Stimulated activated CD4-positive, alpha-beta T cell treated with anti-CD3 and anti-CD28 coated beads, Interleukin-1b, Interleukin-23, amount 100 ng/mL, for 1 hour (primary cell): ENCODE data around the gene VPS33A.
A peak's percentile ranks its signal among the peaks of the same experiment; 100 is the strongest.
"Not testable (repeated sequence)": the region's sequence is repeated elsewhere in the genome, so short reads cannot be mapped to it uniquely, and the experiment has no call there.

Source experiments
- DNase-seq, 2 donors: peaks; one replicate each; pipeline ENCODE4 v3.0.0-alpha.2; 2020; ENCODE audit warnings: low read depth in 2 of 2

The VPS33A gene

DNA sequence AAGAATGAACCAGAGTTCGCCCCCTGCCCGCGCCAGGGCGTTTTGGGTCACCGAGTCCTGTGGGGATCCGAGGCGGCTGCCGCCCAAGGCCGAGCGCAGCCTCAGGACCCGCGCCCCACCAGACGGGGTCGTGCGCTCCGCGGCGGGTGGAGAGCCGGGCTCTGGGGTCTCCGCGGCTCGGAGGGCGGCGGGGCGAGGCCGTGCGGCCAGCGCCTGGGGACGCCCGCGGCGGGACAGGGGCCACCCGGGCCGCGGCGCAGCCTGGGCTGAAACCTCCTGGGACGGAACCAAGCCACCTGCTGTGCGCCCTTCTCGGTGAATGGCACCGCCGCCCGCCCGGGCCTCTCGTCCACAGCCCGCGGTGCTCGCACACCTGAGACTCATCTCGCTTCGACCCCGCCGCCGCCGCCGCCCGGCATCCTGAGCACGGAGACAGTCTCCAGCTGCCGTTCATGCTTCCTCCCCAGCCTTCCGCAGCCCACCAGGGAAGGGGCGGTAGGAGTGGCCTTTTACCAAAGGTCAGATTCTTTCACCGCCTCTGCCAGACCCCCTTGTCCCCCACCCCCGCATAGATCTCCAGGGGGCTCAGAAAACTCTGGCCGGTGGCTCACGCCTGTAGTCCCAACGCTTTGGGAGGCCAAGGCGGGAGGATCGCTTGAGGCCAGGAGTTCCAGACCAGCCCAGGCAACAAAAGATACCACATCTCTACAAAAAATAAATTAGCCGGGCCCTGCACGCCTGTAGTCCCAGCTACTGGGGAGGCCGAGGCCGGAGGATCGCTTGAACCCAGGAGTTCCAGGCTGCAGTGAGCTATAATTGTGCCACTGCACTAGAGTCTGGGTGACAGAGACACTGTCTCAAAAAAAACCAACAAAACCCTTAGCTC is 61.9 kb downstream of the VPS33A start:
- DNase-seq, result no peak

DNA sequence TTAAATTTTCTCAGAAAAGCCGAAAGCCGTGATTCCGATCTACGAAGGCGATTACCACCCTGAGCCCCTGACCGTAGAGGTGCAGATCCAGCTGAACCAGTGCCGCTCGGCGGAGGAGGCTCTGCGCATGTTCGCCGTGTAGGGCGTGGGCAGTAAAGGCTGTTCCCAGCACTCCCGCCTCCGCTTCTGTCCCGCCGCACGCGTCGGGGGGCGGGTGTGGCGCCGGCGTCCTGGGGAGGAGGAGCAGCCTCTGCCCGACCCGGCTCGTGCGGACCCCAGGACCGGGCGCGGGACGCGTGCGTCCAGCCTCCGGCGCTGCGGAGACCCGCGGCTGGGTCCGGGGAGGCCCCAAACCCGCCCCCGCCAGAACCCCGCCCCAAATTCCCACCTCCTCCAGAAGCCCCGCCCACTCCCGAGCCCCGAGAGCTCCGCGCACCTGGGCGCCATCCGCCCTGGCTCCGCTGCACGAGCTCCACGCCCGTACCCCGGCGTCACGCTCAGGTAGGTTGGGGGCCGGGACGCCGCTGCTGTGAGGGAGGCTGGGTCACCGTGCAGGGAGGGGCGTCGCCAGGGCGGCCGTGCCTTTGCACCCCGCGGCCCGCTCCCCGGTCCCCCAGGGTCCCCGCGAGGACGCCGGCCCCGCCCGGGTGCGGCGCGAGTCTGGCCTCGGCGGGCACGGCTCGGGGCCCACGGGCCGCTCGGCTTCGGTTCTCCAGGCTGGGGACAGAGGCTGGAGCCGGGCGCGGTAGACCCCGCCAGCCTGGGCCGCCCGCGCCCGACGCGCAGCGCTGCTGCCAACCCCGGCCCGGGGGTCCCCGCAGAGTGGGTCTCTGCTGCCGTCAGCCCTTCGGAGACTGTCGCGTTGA is 62.8 kb downstream of the VPS33A start, which contains the start of gene B3GNT4:
TSS of gene B3GNT4 (plus strand) at position 409 of the 866 bp plus-strand sequence. CDS start 910 bp downstream, outside the sequence.
- peak; percentile 29 to 48 for DNase-seq

DNA sequence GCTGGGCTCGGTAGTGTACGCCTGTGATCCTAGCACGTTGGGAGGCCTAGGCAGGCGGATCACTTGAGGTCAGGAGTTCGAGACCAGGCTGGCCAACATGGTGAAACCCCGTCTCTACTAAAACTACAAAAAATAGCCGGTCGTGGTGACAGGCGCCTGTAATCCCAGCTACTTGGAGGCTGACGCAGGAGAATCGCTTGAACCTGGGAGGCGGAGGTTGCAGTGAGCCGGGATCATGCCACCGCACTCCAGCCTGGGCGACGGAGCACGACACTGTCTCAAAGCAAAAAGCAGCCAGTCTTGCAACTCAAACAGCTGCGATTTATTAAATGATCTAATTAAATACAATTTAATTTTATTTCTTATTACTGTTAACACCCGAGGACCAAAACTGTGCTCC is 63.5 kb downstream of the VPS33A start:
- DNase-seq, result not testable (repeated sequence)

DNA sequence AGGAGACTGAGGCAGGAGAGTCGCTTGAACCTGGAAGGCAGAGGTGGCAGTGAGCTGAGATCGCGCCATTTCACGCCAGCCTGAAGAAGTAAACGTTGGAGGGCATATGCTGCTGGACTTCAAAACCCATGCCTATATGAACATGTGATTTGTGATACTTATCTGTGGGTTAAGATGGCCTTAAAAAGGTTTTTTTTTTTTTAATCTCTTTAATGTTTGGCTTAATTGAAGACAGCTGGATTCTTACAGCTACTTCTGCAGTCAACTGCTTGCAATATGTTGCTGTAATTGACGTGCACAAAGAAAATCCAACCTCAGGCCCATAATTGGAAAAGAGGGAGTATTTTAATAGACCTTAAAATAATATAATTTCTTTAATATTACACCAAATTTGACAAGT is 64.3 kb downstream of the VPS33A start:
- no peak for DNase-seq

DNA sequence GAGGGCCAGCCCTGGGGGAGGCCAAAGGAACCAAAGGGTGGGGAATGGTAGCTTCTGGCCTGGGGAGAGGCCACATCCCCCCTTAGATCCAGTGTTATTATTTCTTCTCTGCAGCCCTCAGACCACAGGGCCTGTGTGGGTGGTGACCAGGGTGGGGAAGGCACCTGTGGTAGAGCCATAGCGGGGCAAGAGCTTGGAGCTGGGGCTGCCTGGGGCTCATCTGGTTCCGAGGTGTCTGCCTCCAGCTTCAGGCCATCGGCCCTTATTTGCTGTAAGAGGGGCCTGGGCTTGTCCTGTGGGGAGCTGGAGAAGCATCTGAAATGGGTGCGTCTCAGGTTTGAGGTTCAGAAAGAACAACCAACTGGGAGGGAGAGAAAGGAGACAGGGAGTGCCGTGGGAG is 64.9 kb downstream of the VPS33A start:
- no peak for DNase-seq

DNA sequence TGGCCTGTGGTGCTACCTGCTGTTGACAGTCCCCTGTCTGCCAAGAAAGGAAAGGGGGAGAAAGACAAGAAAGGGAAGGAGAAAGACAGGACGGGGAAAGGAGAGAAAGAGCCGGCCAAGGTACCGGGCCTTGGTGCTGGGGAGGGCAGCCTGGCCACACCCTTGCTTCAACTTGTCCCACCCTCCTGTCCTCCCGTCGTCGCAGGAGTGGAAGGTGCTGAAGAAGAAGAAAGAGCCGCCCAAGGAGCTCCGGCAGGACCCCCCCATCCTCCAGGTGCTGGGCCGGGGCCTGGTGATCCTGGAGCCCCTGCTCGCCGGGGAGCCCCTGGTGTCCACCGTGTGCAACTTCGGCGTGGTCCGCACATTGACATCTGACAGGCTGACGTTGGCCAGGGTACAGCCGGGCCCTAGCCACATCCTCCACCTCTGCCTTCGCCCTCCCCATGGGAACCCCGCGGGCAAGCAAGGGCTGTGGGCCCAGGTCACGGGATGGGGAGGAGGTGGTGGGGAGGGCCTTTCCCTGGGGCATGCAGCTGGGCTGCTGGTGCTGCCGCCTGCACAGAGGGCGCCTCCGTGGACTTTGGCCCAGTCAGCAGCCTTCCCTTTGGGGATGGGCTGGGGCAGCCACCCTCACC is 65.6 kb downstream of the VPS33A start:
- DNase-seq, result no peak

DNA sequence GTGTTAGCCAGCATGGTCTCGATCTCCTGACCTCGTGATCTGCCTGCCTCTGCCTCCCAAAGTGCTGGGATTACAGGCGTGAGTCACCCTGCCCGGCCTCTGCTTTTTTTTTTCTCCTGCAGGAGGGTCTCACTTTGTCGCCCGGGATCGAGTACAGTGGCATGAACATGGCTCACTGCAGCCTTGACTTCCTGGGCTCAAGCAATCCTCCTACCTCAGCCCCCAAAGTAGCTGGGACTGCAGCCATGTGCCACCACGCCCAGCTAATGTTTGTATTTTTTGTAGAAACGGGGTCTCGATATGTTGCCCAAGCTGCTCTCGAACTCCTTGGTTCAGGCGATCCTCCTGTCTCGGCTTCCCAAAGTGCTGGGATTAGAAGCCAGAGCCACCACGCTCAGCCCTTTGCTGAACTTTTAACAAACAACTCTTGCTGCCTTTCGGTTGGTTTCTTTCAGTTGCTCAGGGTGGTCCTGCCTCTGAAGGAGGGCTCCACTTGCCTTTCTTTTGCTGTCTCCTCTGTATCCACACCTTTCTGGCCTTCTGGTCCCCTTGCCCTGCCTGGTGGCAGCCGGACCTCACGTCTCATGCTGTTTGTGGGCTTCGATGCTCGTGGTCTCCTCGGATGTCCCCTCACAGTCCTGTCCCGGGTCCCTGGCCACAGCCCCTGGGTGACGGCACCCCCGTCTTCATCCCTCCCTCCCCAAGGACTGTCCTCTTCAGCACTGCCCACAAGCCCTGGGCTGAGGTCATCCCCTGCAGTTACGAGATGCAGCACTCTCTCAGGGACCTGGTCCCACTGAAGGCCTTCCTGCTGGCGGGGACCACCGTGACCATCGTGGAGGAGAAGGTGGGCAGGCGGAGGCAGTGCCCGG is 66.6 kb downstream of the VPS33A start:
- no peak for DNase-seq

DNA sequence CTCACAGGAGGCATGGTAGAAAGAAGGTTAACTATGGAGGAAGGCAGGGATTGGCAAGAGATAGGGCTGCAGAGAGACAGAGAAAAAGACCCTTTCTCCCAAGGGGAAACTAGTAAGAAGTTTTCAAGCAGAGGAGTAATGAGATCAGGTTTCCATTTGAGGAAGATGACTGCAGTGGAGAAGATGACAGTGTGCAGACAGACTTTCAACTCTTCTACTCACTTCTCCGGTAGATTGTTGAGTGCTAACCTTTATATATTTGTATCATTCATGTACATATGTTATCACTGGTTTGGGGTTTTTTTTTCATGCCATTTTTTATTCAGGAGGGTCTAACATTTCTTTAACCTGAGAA is 68.7 kb downstream of the VPS33A start:
- DNase-seq, result no peak

DNA sequence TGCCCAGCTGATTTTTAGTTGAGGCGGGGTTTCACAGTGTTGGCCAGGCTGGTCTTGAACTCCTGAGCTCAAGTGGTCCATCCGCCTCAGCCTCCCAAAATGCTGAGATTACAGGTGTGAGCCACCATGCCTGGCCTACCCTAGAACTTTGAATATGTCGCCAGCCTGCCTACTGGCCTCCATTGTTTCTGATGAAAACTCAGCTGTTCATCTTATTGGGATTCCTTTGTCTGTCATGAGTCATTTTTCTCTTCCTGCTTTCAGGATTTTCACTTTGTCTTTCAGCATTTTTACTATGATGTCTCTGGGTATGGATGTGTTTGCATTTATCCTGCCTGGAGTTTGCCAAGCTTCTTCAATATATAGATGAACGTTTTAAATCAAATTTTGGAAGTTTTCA is 70.9 kb downstream of the VPS33A start:
- DNase-seq, result no peak

DNA sequence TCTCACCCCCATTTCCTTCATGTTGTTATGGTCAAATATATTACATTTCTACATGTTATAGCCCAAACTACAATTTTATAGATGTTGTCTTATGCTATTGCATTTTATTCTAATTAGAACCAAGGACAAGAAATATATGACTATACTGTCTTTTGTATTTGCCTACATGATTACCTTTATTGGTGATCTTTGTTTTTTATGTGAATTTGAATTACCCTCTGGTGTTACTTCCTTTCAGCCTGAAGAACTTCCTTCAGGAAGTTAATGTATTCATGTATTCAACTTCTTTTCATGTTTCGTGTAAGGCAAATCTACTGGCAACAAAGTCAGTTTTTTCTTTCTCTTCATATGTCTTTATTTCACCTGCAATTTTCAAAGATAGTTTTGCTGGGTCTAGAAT is 71.5 kb downstream of the VPS33A start:
- no peak for DNase-seq

DNA sequence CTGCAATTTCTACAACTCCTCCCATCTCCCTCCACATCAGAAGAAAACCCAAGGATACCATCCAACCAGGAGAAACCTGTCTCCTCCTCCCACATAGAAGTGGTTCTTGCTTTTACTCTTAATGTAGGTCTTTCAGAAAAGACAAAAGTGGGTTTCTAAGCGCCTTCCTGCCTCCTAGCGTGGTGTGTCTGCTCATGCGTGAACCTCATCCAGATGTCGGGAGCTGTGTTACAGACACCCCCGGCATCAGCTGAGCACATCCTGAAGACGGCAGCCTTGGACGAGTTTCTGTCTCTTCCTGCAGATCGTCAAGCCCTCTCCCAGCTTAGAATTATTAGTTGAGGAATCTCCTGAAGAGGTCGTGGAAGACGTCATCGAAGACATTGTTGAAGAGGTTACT is 73.9 kb downstream of the VPS33A start:
- no peak for DNase-seq

DNA sequence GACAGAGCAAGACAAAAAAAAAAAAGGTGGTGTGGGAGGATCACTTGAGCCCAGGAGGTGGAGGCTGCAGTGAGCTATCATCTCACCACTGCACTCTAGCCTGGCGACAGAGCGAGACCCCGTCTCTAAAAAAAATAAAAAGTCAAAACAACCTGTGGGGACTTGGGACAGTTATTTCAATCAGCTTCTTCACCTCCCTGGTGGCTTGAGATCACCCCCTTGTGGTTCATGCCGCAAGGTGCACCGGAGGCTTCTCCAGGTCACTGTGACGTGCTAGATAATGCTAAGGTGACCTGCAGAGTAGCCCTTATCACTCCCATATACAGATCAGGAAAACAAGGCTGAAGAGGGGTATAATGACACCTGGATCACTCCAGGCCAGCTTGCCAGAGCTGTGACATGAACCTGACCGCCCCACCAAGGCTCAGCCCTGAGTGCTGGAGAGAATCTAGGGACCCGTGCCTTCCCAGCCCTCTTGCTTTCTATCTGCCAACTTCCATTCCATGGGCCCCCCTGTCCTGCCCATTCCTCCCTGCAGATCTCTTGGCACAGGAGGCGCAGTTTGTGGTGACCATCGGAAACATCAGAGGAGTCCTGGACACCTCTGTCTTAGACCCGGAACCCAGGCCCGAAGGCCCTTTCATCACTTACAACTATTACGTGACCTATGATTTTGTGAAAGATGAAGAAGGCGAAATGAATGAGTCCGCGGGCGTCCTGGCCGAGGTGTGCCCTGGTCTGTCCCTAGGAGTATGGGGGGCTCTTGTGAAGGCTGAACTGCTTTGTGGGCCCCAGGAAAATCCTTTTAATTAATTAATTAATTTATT is 75.2 kb downstream of the VPS33A start:
- peak; percentile 18 to 36 for DNase-seq

DNA sequence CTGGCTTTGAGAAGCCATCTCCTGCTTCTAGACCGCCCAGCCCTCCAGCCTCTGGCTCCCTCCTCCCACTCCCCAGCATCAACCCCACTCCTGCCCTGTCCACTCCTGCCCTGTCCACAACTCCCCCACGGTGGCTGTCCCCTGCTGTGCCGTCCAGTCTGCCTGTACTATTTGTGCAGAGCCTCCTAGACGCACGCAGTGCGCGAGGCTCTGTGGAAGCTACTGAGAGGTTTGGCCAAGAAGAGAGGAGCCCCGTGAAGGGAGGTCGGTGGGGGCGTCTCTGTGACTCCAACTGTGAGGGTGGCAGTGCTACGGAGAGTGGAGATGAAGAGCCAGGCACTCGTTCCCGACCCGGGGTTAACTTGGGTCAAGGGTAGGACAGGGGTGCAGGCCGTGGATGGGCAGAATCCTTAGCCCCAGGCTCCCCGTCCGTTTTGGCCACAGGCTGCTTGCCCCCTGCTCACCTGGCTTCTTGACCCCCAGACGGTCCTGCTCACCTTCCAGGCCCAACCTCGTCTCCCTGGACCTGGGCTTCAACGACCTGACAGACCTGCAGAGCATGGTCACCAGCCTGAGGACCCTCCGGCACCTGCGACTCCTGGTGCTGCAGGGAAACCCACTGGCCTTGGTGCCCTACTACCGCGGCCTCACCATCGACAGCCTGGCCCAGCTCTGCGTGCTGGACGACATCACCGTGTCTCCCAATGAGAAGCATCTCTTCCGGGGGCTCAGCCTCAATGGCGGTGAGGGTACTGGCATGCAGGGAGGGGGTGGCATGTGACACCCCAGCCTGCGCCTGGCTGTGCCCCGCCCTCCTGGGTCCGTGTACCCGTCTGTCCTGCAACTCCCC is 76.4 kb downstream of the VPS33A start:
- no peak for DNase-seq

DNA sequence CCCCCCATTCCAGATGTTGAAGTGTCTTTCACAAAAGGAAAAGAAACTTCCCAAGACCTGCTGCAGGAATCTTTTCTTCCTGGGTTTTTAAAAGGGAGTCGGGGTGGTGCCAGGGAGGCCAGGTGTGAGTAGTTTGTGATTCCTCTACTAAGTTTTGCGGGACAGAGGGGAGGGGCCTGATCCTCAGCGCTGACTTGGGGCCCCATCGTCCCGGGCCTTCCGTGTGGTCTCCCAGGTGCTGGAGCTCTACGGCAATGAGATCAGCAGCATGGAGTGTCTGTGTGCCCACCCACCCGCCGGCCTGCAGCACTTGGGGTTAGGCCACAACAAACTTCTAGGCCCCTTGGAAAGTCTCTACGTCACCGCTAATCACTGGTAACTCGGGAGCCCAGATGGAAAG is 78.8 kb downstream of the VPS33A start:
- DNase-seq, result no peak

DNA sequence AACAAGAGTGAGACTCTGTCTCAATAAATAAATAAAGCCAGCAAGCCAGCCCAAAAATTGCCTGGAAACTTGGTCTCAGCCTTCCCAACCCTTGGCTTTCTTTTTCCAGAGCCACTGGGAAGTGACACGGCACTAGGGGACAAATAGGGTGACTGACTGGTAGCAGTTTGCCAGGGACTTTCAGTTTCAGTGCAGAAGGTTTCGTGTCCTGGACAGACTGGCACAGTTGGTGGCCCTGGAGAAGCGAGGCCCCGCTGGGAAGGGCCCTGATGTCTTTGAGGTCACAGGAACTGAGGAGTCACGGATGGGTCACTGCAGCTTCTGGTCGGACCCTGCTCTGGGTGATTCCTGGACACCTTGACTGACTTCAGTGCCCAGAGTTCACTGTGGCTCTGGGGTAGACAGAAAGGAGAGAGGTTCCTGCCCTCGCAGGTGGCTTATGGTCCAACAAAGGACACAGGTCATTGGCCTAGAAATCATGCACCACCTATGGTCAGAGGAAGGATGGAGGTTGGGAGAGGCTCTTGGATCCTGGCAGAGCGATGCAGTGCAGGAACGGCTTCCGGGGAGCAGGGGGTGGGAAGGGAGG is 80.7 kb downstream of the VPS33A start:
- no peak for DNase-seq

DNA sequence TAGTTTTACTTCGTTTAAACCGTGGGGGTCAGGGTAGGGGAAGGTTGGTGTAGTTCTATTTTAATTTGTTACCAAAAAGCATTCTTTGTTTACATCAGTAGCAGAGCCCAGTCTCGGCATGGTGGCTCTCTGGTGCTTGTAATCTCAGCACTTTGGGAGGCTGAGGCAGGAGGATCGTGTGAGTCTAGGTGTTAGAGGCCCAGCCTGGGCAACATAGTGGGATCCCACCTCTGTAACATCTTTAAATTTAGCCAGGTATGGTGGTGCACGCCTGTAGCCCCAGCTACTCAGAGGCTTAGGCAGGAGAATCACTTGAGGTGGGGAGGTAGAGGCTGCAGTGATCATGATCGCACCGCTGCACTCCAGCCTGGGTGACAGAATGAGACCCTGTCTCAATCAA is 81.2 kb downstream of the VPS33A start:
- DNase-seq, result no peak

DNA sequence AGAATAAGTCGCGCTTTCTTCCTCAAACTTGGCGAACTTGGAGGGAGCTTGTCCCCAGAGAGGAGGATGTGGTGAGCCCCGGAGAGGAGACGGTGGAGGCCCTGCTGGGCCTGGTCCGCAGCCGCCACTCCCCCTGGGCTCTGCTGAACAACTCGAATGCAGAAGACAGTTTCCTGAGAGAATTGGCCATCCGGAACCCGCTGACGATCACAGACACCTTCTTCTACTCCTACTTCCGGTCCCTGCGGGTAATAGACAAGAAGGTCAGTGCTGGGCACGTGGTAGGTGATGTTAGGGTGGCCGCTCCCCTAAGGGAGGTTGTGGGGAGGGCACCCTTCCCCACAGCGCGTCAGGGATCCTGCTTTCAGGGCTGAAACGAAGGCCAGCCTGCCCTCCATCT is 81.8 kb downstream of the VPS33A start:
- no peak for DNase-seq

DNA sequence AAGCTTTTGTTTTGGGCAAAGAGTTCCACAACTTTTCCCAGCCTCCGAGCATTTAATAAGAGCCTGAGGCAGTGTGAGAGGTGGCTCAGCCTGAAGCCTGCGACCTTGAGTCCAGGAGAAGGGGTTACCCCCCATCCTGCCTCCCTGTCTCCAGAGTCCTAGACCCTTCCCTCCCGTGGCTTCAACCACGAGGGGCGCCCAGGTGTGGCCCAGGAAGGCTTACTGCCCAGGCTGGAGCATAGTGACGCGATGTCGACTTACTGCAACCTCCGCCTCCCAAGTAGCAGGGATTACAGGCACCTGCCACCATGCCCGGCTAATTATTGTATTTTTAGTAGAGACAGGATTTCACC is 82.7 kb downstream of the VPS33A start:
- no peak for DNase-seq

DNA sequence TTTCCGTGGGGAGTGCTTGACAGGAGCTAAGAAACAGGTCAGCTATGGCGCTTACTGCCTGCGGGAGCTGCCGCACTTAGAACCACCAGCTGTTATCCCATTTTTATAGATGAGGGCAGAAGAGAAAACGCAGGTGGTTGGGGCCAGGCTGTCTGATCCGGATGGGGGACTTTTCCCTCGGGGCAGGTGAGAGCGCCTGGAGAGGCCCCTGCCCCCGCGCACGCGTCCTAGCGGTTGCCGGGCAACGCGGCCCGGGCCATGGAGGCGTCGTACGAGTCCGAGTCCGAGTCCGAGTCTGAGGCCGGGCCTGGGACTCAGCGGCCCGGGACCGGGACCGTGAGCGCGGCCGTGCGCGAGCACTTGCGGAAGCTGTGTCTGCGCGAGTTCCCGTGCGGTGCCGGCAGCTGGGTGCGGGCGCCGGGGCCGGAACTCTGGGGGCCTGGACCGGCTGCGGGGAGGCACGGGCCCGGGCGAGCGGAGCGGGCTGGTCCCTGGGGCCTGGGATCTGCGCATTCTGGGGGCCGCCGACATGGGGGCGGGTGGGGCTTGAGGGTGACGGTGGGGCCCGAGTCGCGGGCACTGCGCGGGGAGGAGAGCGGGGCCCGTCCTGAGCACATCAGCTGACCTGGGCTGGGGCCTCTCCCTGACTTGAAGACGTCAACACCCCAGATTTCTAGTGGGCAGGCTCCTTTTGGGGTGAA is 83.3 kb downstream of the VPS33A start, which contains the start of gene LRRC43:
TSS of gene LRRC43 (plus strand) at position 237 of the 701 bp plus-strand sequence. CDS start at position 259, 22 bp downstream.
- no peak for DNase-seq
